ENCODE data around the gene SCCPDH.

DNA sequence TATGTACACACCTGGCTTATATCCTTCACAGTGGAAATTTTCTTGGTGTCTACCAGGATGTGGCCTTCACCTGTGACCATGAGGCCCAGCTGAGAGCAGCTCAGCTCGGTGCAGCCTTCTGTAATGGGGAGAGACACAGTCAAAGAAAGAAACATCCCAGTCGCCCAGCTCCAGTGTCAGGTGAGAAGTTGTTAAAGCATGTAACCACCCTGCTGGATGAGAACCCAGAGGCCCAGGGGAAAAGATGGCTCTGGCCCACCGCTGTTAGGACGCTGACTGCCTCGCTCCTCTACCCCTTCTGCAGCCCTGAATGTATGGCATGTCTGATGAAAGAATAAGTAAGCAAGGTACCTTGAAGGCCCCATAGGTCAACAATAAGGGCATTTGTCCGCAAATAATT, 52.7 kb downstream of the SCCPDH start:
- TF ChIP-seq, protein P1, sequence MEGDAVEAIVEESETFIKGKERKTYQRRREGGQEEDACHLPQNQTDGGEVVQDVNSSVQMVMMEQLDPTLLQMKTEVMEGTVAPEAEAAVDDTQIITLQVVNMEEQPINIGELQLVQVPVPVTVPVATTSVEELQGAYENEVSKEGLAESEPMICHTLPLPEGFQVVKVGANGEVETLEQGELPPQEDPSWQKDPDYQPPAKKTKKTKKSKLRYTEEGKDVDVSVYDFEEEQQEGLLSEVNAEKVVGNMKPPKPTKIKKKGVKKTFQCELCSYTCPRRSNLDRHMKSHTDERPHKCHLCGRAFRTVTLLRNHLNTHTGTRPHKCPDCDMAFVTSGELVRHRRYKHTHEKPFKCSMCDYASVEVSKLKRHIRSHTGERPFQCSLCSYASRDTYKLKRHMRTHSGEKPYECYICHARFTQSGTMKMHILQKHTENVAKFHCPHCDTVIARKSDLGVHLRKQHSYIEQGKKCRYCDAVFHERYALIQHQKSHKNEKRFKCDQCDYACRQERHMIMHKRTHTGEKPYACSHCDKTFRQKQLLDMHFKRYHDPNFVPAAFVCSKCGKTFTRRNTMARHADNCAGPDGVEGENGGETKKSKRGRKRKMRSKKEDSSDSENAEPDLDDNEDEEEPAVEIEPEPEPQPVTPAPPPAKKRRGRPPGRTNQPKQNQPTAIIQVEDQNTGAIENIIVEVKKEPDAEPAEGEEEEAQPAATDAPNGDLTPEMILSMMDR (IDR thresholded peaks at IDR 0.05; ENCODE audit: extremely low read depth in 1 of 2, insufficient read depth in 1 of 2, low read depth in 1 of 2, low read length in 2 of 2): no peak
- TF ChIP-seq EZH2 (IDR thresholded peaks at IDR 0.05; ENCODE audit: borderline replicate concordance, low read depth, low read length, severe bottlenecking) (no peak), GATA2 (IDR thresholded peaks at IDR 0.05; ENCODE audit: insufficient read depth, insufficient read length, low read depth, low read length) (no peak)
